HG03520 (cell line): ENCODE measurements around the gene FAM118B.

Experiments
- ATAC-seq: cut with Tn5 transposase; IDR thresholded peaks from one replicate; pipeline ENCODE4 v1.9.1; 2021; ENCODE audit warnings: mild to moderate bottlenecking, moderate library complexity; ENCODE audit not compliant: unreplicated experiment

The FAM118B gene

DNA sequence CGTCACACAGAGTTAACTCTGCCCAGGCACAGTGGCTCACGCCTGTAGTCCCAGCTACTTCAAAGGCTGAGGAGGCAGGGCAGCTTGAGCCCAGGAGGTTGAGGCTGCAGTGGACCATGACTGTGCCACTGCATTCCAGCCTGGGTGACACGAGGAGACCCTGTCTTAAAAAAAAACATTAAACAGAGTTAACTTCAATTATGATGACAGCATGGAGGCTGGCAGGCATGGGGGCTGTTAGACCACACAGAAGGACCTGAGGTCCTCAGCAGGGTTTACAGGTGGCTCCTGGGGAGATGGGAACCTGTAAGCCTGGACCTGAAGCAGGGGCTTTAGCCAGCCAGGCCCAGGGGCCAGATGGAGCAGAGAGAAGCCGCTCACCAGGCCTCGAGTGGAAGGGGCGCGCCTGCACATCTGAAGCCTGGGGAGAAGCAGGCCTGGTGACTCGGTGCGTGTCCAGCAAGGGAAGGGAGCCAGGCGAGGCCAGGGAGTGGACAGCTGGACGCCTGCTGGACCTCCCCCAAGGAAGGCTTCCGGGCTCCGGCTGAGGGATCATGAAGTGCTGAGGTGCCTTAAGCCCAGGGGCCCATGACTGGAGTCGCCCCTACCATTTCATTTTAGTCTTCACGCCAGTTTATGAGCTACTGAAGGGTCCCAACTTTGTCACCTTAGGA is 25.4 kb upstream of the FAM118B start:
- no peak for ATAC-seq

GRCh38 chr11:126186708-126187529 is 24.7 kb upstream of the FAM118B start:
- no peak for ATAC-seq

- ATAC-seq, result peak; percentile 72
Observed at GRCh38 chr11:126188332-126189108, 23.1 kb upstream of the FAM118B start.

GRCh38 chr11:126189109-126189929 is 22.3 kb upstream of the FAM118B start:
- peak; percentile 65 for ATAC-seq

DNA sequence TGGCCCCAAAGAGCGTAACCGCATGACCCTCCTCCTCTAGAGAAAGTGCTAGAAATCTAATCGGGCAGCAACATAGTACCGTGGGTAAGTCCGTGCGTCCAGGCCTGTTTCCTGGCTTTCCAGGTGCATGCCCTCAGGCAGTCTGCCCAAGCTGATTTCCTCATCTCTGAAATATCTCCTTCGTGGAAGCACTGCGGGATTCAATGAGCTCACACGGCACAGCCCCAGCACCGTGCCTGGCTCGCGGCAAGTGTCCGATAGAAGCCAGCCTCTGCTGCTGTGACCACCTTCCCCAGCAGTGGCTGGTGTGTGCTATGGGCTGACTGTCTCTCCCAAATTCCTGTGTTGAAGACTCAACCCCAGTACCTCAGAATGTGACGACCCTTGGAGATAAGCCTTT is 20.8 kb upstream of the FAM118B start:
- no peak for ATAC-seq

- no peak for ATAC-seq
Observed at GRCh38 chr11:126191379-126192073, 20.1 kb upstream of the FAM118B start.

DNA sequence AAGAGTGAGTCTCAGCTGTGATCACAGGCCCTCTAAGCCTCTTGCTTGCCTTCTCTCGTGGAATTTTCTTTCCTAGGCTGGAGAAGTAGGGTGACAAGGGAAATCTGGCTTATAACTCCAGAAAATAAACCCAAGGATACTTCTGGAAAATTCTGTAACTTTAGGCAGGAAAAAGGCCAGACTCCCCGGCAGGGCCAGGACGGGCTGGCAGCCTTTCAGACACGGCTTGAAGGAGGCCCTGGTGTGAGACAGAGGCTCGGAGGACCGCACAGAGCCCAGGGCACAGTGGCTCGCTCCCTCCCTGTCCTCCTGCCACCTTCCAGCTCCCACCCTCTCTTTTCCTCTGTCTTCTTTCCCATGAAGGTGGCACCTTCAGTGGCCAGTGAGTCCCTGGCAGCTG is 19.2 kb upstream of the FAM118B start:
- ATAC-seq, result no peak

DNA sequence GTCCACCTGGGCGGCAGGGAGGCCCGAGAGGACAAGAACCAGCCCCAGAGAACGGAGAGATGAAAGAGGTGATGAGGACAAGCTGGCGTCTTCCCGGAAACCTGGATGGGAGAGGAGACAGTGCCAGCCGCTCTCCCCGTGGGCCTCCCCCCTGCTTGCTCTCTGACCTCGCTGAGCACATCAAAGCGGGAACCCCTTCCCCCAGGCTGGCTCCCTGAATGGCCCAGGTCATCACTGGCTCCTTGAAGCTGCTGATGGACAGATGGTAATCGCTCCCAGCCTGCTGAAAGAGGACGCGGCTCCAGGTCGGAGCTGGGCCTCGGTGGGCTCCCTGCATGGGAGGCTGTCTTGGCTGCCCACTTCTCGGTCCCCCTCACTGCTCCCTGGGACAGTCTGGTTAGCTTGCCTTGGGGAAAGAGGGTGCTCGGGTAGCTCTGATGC is 18.5 kb upstream of the FAM118B start:
- no peak for ATAC-seq

DNA sequence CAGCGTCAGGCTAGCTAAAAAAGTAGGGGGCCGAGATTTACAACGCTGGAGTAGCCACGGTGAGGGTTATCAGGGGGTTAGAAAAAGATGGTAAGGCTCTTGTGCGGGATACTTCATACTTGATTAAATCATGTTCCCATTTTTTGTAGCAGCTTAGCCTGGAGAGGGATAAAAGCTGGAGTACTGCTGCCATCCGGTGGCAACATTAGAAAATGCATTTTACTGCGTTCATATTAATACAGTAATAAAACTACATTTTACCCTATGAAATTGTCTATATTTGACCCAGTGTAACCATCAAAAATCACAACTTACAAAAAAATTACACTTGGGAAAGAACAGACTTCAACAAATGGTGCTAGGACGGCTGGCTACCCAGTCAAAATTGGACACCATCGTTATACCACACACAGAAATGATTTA is 17.4 kb upstream of the FAM118B start:
- no peak for ATAC-seq

GRCh38 chr11:126195119-126195518 is 16.5 kb upstream of the FAM118B start:
- no peak for ATAC-seq

- ATAC-seq, result no peak
Observed at GRCh38 chr11:126197277-126197939, 14.2 kb upstream of the FAM118B start.

- no peak for ATAC-seq
Observed at GRCh38 chr11:126198648-126199047, 12.9 kb upstream of the FAM118B start.

DNA sequence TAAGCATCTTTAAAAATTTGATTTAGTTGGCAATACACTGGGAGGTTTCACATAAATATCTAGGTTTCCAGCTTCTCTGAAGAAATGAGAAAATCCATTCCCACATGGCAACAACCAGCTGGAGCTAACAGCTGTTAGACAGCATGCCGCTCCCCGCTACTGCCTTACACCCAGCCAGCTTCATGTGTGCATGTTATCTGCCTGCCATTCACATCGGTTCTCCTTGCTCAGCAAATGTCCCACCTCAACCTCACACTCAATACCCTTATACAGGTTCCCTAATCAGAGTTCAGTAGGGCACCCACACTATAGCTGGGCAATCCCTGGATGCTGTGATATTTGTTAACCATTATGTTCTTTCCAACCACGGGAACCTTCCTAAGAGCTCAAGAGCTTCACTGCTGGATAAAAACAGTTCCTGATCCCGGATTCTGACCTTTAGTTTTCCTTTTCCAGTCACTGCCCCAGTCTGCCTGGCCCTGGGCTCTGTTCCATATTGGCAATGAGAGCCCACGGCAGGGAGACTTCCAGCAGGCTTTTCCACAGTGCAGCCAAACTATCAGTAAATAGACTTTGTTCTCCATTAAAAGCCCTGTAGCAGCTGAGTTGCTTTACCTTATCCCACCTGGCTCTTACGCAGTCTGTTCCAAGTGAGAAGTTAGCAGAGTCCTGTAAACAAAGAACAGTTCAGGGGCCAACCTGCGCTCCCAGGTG is 8.8 kb upstream of the FAM118B start:
- ATAC-seq, result no peak

DNA sequence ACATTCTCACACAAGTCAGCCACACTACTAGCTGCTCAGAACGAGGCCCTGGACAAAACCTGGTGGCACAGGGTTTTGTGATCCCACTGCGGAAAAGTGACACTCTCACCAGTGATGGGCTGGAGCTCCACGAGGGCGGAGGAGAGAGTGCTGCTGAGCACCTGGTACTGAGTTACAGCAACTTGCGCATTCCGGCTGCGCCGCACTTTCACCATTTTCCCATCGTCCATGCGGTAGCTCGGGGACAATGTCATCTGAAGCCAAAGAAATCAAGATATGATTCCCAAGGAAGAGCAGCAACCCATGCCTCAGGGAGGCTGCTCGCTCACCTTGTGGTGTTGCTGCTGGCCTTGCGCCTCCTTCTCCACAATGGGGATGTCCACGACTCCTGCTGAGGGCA is 6.2 kb upstream of the FAM118B start:
- no peak for ATAC-seq

DNA sequence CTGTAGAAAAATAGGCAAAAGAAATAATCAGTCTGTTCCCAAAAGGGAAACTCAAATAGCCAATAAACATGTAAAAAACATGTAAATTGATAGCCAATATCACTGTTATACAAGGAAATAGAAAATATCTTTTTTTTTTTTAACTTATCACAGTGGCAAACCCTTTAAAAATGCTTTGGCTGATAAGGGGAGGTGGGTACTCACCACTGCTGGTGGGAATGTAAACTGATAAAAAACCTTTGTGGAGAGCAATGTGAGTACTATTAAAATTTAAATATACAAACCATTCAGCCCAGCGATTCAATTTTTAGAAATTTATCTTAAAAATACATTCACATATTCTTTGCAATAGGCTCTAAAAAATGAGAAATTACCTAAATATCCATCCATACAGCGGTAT is 3.7 kb upstream of the FAM118B start:
- ATAC-seq, result no peak

DNA sequence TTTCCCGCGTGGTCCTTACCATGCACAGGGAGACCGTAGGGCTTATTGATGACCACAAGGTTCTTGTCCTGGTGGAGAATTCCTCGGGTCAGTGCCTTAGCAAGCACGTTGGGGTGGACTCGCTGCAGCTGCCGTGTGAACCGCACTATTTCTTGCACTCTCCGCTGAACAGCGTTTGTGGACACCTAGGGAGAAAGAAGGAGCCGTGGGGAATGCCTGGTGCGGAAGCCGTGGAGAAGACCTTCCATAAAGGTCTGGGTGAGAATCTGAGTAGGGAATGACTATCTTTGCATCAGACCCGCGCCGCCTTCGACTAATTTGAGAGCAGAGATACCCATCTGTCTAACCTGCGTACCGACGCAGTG is 729 bp upstream of the FAM118B start:
- no peak for ATAC-seq

DNA sequence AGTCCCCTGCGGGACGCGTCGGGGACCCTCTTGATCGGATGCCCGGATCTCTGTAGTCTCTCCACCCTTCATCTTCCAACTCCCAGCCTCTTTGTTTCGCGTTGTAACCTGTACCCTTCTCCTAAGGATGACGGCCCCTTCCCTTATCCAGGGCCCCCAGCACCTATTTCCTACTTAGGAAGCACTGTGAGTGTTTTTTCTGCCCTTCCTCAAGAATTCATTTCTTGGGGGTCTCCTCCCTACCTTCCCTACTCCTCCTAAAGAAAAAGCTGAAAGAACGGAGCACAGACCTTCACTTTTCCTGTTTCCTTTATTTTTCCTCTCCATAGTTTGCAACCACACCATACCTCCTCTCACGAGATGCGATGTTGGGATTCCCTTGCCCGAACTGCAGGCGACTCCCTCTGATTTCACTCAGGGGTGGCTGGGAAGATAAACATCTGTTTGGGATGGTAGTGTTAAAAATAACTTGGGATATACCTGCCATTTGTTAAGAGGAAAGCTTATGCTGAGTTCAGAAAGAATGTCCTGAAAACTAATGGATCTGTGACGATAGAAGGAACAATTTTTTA is 593 bp downstream of the FAM118B start:
- no peak for ATAC-seq

GRCh38 chr11:126214441-126214840 is 2.9 kb downstream of the FAM118B start:
- ATAC-seq, result no peak

DNA sequence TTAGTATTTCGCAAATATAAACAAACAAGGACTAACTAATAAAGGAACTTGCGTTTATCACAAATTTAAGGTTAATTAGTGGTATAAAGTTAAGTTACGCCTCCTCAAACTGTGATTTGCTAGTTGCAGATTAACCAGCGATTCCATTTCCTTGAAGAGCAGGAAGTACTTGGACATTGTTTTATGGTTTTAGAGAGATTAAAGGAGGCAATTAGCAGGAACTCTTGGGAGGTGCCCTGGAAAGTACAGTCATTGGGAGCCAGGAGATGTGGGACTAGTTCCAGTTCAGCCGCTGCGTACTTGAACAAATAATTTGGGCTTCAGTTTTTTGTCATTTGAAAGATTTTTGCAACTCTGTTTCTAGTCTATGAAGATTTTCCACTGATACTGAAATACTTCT is 3.3 kb downstream of the FAM118B start:
- ATAC-seq, result no peak
